ENCODE results near the gene SHISA6. TPM values are rescaled to one million over a fixed set of nuclear protein-coding genes. Genes with fewer than 3 reads are reported as not detected.

The SHISA6 gene
- total RNA-seq, 2 donors from 2014 or later, result not detected

DNA sequence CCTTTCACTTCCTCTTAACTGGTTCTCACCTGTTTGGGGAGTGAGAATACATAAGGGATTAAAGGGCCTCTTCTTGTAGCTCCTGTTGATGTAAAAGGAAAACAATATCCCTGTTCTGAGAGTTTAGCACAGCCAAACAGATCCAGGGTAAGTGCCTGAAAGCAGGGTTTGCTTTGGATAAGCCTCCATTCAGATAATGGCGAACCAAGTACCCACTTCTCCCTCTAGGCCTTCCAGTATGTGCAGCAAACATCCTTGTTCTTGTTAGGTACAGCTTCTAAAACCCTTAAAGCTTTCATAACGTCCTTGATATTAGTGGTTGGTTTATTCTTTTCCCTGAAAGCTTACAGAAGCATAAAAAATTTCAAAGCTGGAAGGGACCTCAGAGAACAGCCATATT lies 226.6 kb downstream of the SHISA6 start:
- Mint-ChIP-seq H3K27ac (no peak overlapping the region), H3K4me3 (no peak overlapping the region), H3K36me3 (ENCODE audit: insufficient read depth in 2 of 2) (no peaks in the 10 kb centered on the region), H3K27me3 (ENCODE audit: low read depth) (no peaks in the 10 kb centered on the region), H3K4me1 (ENCODE audit: low read depth) (no peaks in the 10 kb centered on the region), H3K9me3 (peaks cover 3% of the 10 kb centered on the region in 2 donors)
- no peak for ATAC-seq (replicated peaks in 1 of 2)
- DNase-seq, result no peak

DNA sequence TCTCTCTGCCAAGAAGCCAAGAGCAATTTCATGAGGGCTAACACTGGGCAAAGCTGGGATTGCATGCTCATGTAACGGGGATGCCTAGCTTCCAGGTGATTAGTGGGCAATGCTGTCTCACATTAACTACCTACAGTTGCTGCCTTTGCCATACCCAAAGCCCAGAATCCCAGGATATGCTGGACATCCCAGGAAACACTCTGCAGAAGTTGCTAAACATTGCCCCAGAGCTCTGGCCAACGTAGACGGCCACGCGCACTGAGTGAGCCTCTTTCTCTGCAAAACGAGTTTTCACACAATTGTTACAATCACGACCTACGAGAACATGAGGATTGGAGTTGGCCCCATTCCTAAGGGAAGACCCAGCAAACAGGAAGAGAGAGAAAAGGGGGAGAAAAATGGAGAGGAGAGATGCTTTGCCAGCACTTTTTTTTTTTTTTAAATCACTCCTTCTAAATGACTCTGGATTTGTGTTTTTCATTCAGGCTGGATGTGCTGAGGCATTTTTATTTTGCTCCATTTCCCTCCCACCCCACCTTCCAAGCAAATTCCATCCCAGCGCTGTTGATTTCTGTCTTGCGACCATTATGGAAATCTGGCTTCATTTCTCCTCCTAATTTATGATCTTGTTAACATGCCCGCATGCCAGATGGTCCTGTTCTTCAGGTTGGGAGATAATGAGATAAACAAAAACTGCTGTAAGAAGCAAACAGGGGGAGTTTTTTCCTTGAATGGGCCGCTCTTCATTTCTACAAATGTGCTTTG lies 244.5 kb downstream of the SHISA6 start:
- H3K36me3 Mint-ChIP-seq (ENCODE audit: insufficient read depth in 2 of 2), result no peaks in the 10 kb centered on the region
- ATAC-seq (replicated peaks in 1 of 2), result no peak

DNA sequence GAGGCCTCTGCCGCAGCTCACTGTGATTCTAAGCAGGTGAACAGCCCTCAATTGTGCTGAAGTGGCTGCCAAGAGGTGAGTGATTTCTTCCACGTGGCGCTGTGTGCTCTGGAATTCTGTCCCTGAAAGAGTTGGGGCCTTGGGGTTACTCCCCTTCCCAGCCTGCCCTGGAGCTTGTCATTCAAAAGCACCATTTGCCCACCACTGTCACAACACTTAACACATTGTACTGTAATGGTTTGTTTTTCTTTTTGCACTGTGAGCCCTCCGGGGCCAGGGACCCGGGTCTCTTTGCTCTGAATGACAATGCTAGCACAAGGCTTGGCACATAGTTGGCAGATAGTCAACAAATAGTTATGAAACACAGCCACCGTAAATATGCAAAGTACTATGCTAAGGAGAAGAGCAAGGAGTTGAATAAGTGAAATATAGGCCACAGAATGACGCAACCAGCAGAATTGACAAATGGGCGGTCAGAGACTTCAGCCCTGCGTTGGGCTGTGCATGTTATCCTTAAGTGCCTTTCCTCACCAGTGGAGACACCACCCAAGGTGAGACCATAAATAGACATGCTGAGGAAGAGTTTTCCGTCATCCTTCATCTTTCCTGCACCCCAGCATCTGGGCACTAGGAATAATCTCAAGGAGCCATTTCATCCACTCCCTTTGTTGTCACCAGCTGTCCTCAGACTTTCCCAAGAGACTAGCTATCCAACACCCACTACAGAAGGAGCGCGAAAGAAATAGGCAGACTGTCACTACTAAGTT lies 245.3 kb downstream of the SHISA6 start:
- peaks cover 4 to 8% of the 10 kb centered on the region in 2 donors for H3K9me3 Mint-ChIP-seq
- H3K36me3 Mint-ChIP-seq (ENCODE audit: insufficient read depth in 2 of 2), result no peaks in the 10 kb centered on the region
- H3K27ac Mint-ChIP-seq, result no peak overlapping the region
- no peak overlapping the region for H3K4me3 Mint-ChIP-seq
- ATAC-seq (replicated peaks in 1 of 2) (no peak), DNase-seq (no peak)
- H3K27me3 Mint-ChIP-seq (ENCODE audit: low read depth), result no peaks in the 10 kb centered on the region
- no peaks in the 10 kb centered on the region for H3K4me1 Mint-ChIP-seq (ENCODE audit: low read depth)

More for the DNA sequence above, 244.5 kb downstream of the SHISA6 start:
- H3K4me1 Mint-ChIP-seq (ENCODE audit: low read depth), result no peaks in the 10 kb centered on the region
- peaks cover 4 to 8% of the 10 kb centered on the region in 2 donors for H3K9me3 Mint-ChIP-seq
- H3K4me3 Mint-ChIP-seq, result no peak overlapping the region
- no peak for DNase-seq
- no peaks in the 10 kb centered on the region for H3K27me3 Mint-ChIP-seq (ENCODE audit: low read depth)
- H3K27ac Mint-ChIP-seq, result no peak overlapping the region

DNA sequence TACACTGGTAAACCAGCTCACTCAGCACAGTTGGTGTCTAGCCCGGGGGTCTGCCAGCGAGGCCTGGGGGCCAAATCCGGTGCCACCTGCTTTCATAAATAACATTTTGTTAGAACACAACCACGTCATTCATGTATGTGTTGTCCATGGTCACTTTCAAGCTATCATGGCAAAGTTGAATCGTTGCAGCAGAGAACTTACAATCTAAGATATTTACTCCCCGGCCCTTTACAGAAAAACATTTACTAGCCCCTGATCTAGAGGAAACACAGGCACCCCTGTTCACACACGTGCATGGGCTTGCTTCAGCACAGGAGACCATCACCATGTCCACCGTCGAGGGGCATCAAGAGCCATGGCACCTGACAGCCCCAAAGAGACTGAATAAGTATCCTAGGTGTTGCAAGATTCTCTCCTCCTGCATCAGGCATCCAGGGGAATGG lies 245.9 kb downstream of the SHISA6 start:
- no peak overlapping the region for H3K4me3 Mint-ChIP-seq
- H3K27me3 Mint-ChIP-seq (ENCODE audit: low read depth), result no peaks in the 10 kb centered on the region
- DNase-seq (no peak), ATAC-seq (replicated peaks in 1 of 2) (no peak)
- no peaks in the 10 kb centered on the region for H3K4me1 Mint-ChIP-seq (ENCODE audit: low read depth)
- H3K36me3 Mint-ChIP-seq (ENCODE audit: insufficient read depth in 2 of 2), result no peaks in the 10 kb centered on the region
- no peak overlapping the region for H3K27ac Mint-ChIP-seq
- peaks cover 4 to 8% of the 10 kb centered on the region in 2 donors for H3K9me3 Mint-ChIP-seq

DNA sequence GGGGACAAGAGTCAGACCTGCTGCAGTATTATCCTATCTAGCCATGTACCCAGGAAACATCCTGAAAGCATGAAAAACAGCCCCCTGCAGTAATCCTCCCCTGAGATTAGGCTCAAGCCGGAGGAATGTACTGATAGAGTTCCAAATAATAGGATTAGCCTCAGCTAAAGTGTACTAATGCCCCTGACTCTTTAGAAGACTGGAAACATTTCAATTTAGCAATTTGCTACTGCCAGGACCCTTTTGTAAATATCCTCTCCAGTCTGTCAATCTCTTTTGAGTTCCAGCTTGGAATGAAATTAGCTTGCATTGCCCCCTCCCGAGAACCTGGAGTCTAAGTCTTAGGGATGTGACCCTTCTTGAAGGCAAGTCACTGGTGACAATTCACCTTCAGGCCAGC lies 246.5 kb downstream of the SHISA6 start:
- peaks cover 4 to 8% of the 10 kb centered on the region in 2 donors for H3K9me3 Mint-ChIP-seq
- H3K27me3 Mint-ChIP-seq (ENCODE audit: low read depth), result no peaks in the 10 kb centered on the region
- H3K4me3 Mint-ChIP-seq, result no peak overlapping the region
- H3K4me1 Mint-ChIP-seq (ENCODE audit: low read depth), result no peaks in the 10 kb centered on the region
- no peak overlapping the region for H3K27ac Mint-ChIP-seq
- ATAC-seq (replicated peaks in 1 of 2), result no peak
- no peak for DNase-seq
- no peaks in the 10 kb centered on the region for H3K36me3 Mint-ChIP-seq (ENCODE audit: insufficient read depth in 2 of 2)

DNA sequence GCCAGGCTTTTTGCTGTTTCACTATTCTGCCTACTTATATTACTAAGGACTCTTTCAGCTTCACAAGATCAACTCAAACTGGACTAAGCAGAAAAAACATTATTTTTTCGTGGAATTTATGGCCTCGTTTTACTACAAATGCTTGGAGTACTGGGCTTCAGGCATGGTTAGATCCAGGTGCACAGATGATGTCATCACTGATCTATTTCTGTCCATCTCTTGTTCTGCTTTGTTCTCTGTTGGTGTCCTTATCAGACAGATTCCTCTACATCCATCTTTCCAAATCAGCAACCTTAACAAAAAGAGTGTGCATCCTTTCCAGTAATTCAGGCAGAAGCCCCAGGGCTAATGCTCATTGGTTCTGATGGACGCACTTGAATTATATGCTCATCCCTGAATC lies 247.4 kb downstream of the SHISA6 start:
- Mint-ChIP-seq H3K9me3 (peaks cover 4 to 10% of the 10 kb centered on the region in 2 donors), H3K4me1 (ENCODE audit: low read depth) (no peaks in the 10 kb centered on the region), H3K27ac (no peak overlapping the region), H3K4me3 (no peak overlapping the region), H3K36me3 (ENCODE audit: insufficient read depth in 2 of 2) (no peaks in the 10 kb centered on the region), H3K27me3 (ENCODE audit: low read depth) (no peaks in the 10 kb centered on the region)
- DNase-seq, result no peak
- ATAC-seq (replicated peaks in 1 of 2), result no peak

DNA sequence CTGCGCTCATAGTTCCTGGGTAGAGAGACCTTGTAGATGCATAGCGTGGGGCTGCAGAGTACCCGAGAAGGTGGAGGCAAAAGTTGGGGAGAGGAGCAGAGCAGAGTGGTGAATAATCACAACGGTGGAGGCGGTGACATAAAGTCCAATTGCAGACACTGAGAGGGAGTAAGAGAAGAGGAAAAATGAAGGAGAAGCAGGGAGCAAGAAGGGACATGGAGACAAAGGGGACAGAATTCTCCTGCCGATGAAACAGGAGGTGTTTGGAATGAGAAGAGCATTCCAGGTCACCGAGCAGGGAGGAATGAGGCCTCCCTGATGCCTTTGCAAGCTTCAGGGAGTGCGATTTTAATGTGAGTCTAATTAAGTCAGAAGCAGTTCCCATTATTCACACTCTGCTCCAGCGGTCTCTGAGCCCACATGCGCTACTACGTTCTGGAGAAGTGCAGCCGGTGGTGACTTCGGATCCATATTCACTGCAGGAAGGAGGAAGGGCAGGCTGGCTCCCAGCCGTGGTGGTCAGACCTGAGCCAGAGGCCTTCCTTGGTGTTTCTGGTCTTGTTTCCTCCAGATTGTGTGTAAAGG lies 249.2 kb downstream of the SHISA6 start:
- Mint-ChIP-seq H3K27ac (no peak overlapping the region), H3K4me3 (no peak overlapping the region), H3K27me3 (ENCODE audit: low read depth) (no peaks in the 10 kb centered on the region), H3K9me3 (peaks cover 2 to 11% of the 10 kb centered on the region in 2 donors), H3K36me3 (ENCODE audit: insufficient read depth in 2 of 2) (peaks cover 0 to 3% of the 10 kb centered on the region in 2 donors), H3K4me1 (ENCODE audit: low read depth) (no peaks in the 10 kb centered on the region)
- DNase-seq (no peak), ATAC-seq (replicated peaks in 1 of 2) (no peak)

DNA sequence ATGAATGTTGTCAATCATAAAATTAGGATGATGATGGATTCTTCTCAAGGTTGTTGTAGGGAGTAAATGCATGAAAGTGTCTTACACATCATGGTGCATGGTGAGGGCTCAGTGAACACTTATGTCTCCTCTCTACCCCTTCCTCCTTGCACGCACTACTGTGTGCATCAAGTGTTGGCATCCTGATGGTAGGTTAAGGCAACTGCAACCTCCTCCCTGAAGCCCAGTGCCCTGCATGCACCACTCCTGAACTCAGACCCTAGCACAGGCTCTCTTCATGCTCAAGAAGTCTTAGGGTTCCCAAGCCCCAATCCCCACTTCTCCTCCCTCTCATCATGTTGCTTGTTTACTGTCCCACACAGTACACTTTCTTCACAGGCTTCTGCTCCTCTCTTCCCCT lies 251.5 kb downstream of the SHISA6 start:
- DNase-seq (no peak), ATAC-seq (replicated peaks in 1 of 2) (no peak)
- no peak overlapping the region for H3K4me3 Mint-ChIP-seq
- H3K27me3 Mint-ChIP-seq (ENCODE audit: low read depth), result no peaks in the 10 kb centered on the region
- H3K27ac Mint-ChIP-seq, result no peak overlapping the region
- H3K9me3 Mint-ChIP-seq, result peaks cover 2 to 15% of the 10 kb centered on the region in 2 donors
- H3K36me3 Mint-ChIP-seq (ENCODE audit: insufficient read depth in 2 of 2), result peaks cover 0 to 3% of the 10 kb centered on the region in 2 donors
- H3K4me1 Mint-ChIP-seq (ENCODE audit: low read depth), result no peaks in the 10 kb centered on the region

DNA sequence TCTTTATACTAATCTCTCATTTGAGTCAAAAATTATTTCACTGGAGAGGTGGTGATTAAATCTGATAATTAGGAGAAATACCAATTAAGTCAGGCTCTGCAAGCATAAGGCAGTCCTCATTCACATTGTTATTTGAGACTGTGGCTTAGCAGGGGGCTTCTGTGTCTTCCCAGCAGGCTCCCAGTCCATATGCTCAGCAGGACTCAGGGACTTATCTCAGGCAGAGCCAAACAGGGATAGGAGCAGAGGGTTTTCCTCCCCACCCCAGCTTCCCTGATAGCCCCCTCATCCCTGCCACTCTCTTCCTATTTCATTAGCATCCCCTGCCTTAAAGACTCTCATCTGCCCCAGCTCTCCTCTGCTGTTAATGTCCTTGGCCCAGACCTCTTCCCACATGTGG lies 252.9 kb downstream of the SHISA6 start:
- H3K4me1 Mint-ChIP-seq (ENCODE audit: low read depth), result no peaks in the 10 kb centered on the region
- H3K9me3 Mint-ChIP-seq, result peaks cover 2 to 20% of the 10 kb centered on the region in 2 donors
- no peak overlapping the region for H3K4me3 Mint-ChIP-seq
- no peaks in the 10 kb centered on the region for H3K27me3 Mint-ChIP-seq (ENCODE audit: low read depth)
- peaks cover 2 to 4% of the 10 kb centered on the region in 2 donors for H3K36me3 Mint-ChIP-seq (ENCODE audit: insufficient read depth in 2 of 2)
- no peak for ATAC-seq (replicated peaks in 1 of 2)
- DNase-seq, result no peak
- no peak overlapping the region for H3K27ac Mint-ChIP-seq

DNA sequence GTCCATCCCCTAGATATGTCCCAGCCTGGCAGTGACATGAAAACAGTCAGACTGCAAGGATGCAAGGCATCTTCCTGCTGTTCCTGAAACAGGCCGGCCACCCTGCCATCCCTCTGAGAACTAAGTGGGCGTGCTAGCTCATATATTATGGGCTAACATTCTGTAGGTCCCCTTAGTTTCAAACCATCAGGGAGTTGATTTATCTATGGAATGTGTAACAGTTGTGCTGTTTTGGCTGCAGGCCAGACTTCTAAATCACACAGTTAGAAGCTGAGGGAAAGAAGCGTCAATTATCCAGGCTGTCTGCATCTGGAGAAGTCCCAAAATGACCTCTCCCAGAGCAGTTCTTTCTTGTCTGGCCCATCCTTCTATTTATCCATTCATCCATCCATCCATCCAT lies 254.6 kb downstream of the SHISA6 start:
- H3K4me3 Mint-ChIP-seq, result no peak overlapping the region
- no peaks in the 10 kb centered on the region for H3K4me1 Mint-ChIP-seq (ENCODE audit: low read depth)
- no peak overlapping the region for H3K27ac Mint-ChIP-seq
- H3K9me3 Mint-ChIP-seq, result peaks cover under 1 to 14% of the 10 kb centered on the region in 2 donors
- DNase-seq (no peak), ATAC-seq (replicated peaks in 1 of 2) (no peak)
- H3K36me3 Mint-ChIP-seq (ENCODE audit: insufficient read depth in 2 of 2), result peaks cover 2 to 4% of the 10 kb centered on the region in 2 donors
- H3K27me3 Mint-ChIP-seq (ENCODE audit: low read depth), result no peaks in the 10 kb centered on the region

DNA sequence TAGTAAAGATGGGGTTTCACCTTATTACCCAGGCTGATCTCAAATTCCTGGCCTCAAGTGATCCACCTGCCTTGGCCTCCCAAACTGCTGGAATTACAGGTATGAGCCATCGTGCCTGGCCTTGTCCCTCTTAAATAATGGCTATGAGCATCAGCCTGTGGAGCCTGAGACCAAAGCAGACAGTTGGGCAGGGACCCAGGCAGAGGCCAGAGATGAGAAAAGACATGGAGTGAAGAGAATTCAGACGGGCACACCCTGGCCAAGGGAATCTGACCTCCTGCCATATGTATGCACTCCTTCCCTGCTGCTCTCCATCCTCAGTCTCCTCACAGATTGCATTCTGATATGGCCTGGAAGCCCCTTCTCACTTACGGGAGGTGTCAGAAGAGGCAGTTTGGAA lies 258.9 kb downstream of the SHISA6 start:
- H3K27ac Mint-ChIP-seq, result no peak overlapping the region
- peaks cover 4 to 13% of the 10 kb centered on the region in 2 donors for H3K9me3 Mint-ChIP-seq
- no peaks in the 10 kb centered on the region for H3K4me1 Mint-ChIP-seq (ENCODE audit: low read depth)

DNA sequence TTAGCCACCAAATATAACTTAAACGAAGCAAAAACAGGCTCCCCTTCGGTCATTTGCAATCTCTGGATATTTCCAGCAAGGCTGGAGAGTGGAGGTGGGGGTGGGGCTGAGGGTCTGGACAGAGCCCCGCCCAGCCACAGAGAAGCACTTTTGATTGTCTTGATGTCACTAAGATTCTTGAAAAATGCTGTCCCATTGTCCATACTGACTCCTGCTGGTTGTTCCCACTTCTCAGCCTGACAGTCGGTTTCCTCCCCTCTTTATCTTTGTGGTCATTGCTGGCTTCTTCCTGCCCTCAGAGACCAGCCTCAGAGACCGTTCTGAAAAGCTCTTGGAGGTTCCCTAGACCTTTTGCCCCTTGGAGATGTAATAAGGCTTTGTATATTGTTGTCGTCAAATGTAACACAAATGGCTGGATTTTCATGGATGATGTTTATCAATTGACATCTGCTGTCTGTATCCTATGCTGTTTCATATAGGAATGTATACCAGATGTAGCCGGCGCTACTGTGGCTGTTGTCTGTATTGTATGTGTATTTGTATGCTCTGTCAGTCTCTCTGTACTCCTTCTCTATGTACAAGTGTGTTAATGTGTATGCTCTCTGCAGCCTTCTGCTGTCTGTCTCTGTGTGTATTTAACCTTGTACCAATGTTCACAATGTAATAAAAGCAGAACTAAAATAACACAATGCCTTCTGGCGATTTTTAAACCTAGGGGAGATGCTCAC lies 262.5 kb downstream of the SHISA6 start:
- no peaks in the 10 kb centered on the region for H3K27me3 Mint-ChIP-seq (ENCODE audit: low read depth)
- no peak overlapping the region for H3K27ac Mint-ChIP-seq
- H3K9me3 Mint-ChIP-seq, result peaks cover 4 to 8% of the 10 kb centered on the region in 2 donors
- no peak overlapping the region for H3K4me3 Mint-ChIP-seq
- no peak for ATAC-seq (replicated peaks in 1 of 2)
- H3K36me3 Mint-ChIP-seq (ENCODE audit: insufficient read depth in 2 of 2), result peaks cover 0 to 1% of the 10 kb centered on the region in 2 donors
- no peaks in the 10 kb centered on the region for H3K4me1 Mint-ChIP-seq (ENCODE audit: low read depth)
- no peak for DNase-seq

More for the DNA sequence above, 258.9 kb downstream of the SHISA6 start:
- H3K27me3 Mint-ChIP-seq (ENCODE audit: low read depth), result no peaks in the 10 kb centered on the region
- peaks cover 1 to 2% of the 10 kb centered on the region in 2 donors for H3K36me3 Mint-ChIP-seq (ENCODE audit: insufficient read depth in 2 of 2)
- DNase-seq (no peak), ATAC-seq (replicated peaks in 1 of 2) (no peak)
- no peak overlapping the region for H3K4me3 Mint-ChIP-seq

DNA sequence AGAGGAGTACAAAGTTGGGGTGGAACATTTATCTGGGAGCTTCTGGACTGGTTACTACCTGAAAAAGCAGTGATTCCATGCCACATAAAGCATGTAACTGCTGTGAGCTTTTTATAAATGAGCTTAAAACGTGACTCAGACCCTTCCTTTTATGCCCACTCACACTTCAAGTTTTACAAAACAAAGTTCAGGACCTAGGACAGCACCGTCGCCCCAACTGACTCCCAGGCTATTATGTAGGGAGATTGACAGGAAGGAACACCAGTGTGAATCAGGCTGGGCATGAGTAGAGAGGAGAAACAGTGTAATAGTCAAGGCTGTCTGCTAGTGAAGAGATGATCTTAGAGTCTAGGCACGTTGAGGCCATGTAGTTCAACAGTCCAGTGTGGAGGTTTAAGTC lies 265.6 kb downstream of the SHISA6 start:
- DNase-seq (no peak), ATAC-seq (replicated peaks in 1 of 2) (no peak)
- Mint-ChIP-seq H3K4me3 (no peak overlapping the region), H3K36me3 (ENCODE audit: insufficient read depth in 2 of 2) (peaks cover 0 to 1% of the 10 kb centered on the region in 2 donors), H3K27me3 (ENCODE audit: low read depth) (no peaks in the 10 kb centered on the region), H3K27ac (no peak overlapping the region), H3K4me1 (ENCODE audit: low read depth) (no peaks in the 10 kb centered on the region), H3K9me3 (peaks cover 0 to 7% of the 10 kb centered on the region in 2 donors)

Data from activated T-cell treated with anti-CD3 and anti-CD28 coated beads, Interleukin-2, amount 50 U/mL, for 72 hours (primary cell).